Memory B cell (primary cell): ENCODE measurements around the gene VANGL2.

Experiments used
- ATAC-seq: fragments of 150-1000 bp; cut with Tn5 transposase; 2 replicates; pipeline ENCODE4 v1.10.0; 2021; ENCODE audit warnings: low read depth, mild to moderate bottlenecking, moderate library complexity
- DNase-seq, 2 donors: peaks; one replicate each; pipeline ENCODE4 v3.0.0; 2022; ENCODE audit warnings: low spot score in 2 of 2
- H3K27ac Mint-ChIP-seq: one replicate; pipeline ENCODE4 v1.8.0; 2022; ENCODE audit warnings: mild to moderate bottlenecking, moderate library complexity, mixed read lengths
- H3K27me3 Mint-ChIP-seq: one replicate; pipeline ENCODE4 v1.8.0; 2022; ENCODE audit warnings: mixed read lengths
- H3K36me3 Mint-ChIP-seq: one replicate; pipeline ENCODE4 v1.8.0; 2022; ENCODE audit warnings: mild to moderate bottlenecking, mixed read lengths
- H3K4me1 Mint-ChIP-seq: one replicate; pipeline ENCODE4 v1.8.0; 2022; ENCODE audit warnings: mixed read lengths
- H3K4me3 Mint-ChIP-seq: one replicate; pipeline ENCODE4 v1.8.0; 2022; ENCODE audit warnings: mild to moderate bottlenecking, moderate library complexity, mixed read lengths
- H3K9me3 Mint-ChIP-seq: one replicate; pipeline ENCODE4 v1.8.0; 2022; ENCODE audit warnings: mixed read lengths

VANGL2 gene

GRCh38 chr1:160405331-160405877, 5.0 kb downstream of the VANGL2 start:
- DNase-seq (no peak), ATAC-seq (no peak)
- Mint-ChIP-seq H3K36me3 (no peaks in the 10 kb centered on the region), H3K4me1 (peaks cover 15% of the 10 kb centered on the region), H3K27me3 (peaks cover 11% of the 10 kb centered on the region), H3K9me3 (no peaks in the 10 kb centered on the region), H3K27ac (no peak overlapping the region), H3K4me3 (no peak overlapping the region)

GRCh38 chr1:160406131-160406968, 6.0 kb downstream of the VANGL2 start:
- Mint-ChIP-seq H3K9me3 (no peaks in the 10 kb centered on the region), H3K27me3 (peaks cover 7% of the 10 kb centered on the region), H3K36me3 (no peaks in the 10 kb centered on the region), H3K4me3 (no peak overlapping the region), H3K27ac (no peak overlapping the region), H3K4me1 (peaks cover 11% of the 10 kb centered on the region)
- ATAC-seq (no peak), DNase-seq (no peak)

DNA sequence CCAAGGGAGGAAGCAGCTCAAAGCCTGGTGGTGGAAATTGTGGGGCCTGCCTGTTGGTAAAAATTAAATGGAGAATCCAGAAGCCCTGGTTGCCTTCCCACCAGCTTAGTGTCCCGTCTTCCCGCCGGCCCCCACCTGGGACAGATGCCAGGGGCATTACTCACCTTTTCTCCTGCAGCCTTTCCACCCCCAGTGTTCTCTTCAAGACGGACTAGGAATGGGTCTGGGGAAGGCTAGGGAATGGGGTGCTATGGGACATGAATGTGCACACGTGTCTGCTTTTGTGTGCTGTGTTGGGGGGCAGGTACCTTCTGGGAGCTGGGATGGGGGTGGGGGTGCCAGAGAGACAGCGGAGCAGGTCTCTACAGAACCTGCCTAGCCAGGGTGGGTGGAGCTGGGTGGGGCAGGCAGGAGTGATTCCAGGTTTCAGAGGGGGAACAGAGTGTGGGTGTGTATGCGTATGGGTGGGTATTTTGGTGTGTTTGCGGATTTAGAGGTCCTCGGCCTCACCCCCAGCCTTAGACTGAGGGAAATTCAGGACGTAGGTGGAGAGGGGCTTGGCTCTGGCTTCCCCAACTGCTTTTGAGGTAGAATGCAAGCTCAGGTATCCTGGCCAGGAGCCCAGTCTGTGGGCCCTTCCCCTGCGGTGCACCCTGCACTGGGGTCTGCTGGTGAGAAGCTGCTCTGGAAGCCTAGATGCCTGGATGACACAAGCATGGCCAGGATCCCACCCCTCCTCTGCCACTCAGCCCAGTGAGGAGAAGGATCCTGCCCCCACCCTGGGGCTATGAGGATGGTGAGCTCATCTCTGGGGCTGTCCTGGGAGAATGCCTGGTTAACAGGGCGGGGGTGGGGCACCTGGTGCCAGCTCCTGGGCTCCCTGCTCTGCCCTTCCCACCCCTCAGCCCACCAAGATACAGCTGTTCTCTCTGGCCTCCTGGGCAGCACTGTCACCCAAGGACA, 7.8 kb downstream of the VANGL2 start:
- DNase-seq, result no peak
- Mint-ChIP-seq H3K4me3 (no peak overlapping the region), H3K27ac (no peak overlapping the region), H3K4me1 (peaks cover 4% of the 10 kb centered on the region), H3K9me3 (no peaks in the 10 kb centered on the region), H3K27me3 (no peaks in the 10 kb centered on the region), H3K36me3 (no peaks in the 10 kb centered on the region)
- no peak for ATAC-seq

GRCh38 chr1:160408864-160409263, 8.5 kb downstream of the VANGL2 start:
- ATAC-seq (no peak), DNase-seq (no peak)
- no peak overlapping the region for H3K4me3 Mint-ChIP-seq
- no peaks in the 10 kb centered on the region for H3K36me3 Mint-ChIP-seq
- H3K27ac Mint-ChIP-seq, result no peak overlapping the region
- peaks cover 1% of the 10 kb centered on the region for H3K27me3 Mint-ChIP-seq
- peaks cover 3% of the 10 kb centered on the region for H3K4me1 Mint-ChIP-seq
- H3K9me3 Mint-ChIP-seq, result no peaks in the 10 kb centered on the region

- no peak overlapping the region for H3K4me3 Mint-ChIP-seq
- H3K4me1 Mint-ChIP-seq, result no peaks in the 10 kb centered on the region
- ATAC-seq (no peak), DNase-seq (no peak)
- no peaks in the 10 kb centered on the region for H3K9me3 Mint-ChIP-seq
- no peak overlapping the region for H3K27ac Mint-ChIP-seq
- H3K27me3 Mint-ChIP-seq, result peaks cover 6% of the 10 kb centered on the region
- no peaks in the 10 kb centered on the region for H3K36me3 Mint-ChIP-seq
These were observed 9.1 kb downstream of the VANGL2 start for GRCh38 chr1:160409486-160409885.

DNA sequence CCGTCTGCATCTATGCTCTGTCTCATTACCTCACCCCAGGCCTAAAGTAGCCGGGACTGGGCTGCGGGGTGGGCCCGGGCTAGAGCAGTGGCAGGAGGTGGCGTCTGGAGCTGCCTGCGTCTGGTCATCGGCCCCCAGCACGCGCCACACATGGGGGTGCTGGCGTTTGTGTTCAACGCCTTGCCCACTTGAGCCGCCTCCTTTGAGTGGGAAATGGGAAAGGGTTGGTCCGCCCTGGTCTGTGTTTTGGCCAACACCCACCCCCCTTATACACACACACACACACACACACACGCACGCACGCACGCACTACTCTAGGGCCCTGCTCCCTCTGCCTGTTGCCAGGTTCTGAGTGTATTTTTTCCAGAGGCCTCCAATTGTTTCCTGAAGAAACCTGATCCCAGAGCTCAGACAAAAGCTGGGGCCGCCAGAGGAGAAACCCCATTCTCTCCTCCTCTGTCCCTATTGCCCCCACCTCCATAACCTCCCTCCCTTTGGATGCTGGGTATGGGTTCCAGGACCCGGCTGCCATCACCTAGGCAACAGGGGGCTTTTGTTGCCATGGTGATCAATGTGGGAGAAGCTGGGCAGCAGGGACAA, 10.1 kb downstream of the VANGL2 start:
- ATAC-seq (no peak), DNase-seq (no peak)
- no peaks in the 10 kb centered on the region for H3K4me1 Mint-ChIP-seq

GRCh38 chr1:160411271-160412027, 11.1 kb downstream of the VANGL2 start:
- DNase-seq, result no peak
- H3K4me1 Mint-ChIP-seq, result no peaks in the 10 kb centered on the region
- no peak overlapping the region for H3K4me3 Mint-ChIP-seq
- H3K36me3 Mint-ChIP-seq, result no peaks in the 10 kb centered on the region
- H3K9me3 Mint-ChIP-seq, result no peaks in the 10 kb centered on the region
- ATAC-seq, result no peak
- peaks cover 7% of the 10 kb centered on the region for H3K27me3 Mint-ChIP-seq
- no peak overlapping the region for H3K27ac Mint-ChIP-seq

More for the DNA sequence above, 10.1 kb downstream of the VANGL2 start:
- Mint-ChIP-seq H3K9me3 (no peaks in the 10 kb centered on the region), H3K4me3 (no peak overlapping the region), H3K36me3 (no peaks in the 10 kb centered on the region), H3K27ac (no peak overlapping the region), H3K27me3 (peaks cover 7% of the 10 kb centered on the region)

DNA sequence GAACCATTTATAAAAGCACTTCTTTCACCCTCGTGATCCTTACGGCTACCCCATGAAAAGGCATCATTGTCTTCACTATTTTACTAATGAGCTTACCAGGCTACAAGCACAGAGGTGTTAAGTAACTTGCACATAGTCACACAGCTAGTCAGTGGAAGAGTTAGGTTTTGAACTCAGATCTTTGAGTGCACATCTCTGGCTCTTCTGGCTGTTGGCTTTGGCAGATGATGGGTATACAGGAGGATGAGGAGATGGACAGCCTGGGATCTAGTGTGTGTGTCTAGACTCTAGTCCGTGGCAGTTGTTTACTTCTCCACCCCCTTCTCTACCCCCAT, 11.6 kb downstream of the VANGL2 start:
- H3K4me3 Mint-ChIP-seq, result no peak overlapping the region
- no peaks in the 10 kb centered on the region for H3K9me3 Mint-ChIP-seq
- DNase-seq, result no peak
- ATAC-seq, result no peak
- no peak overlapping the region for H3K27ac Mint-ChIP-seq
- no peaks in the 10 kb centered on the region for H3K4me1 Mint-ChIP-seq
- H3K27me3 Mint-ChIP-seq, result peaks cover 8% of the 10 kb centered on the region
- no peaks in the 10 kb centered on the region for H3K36me3 Mint-ChIP-seq

DNA sequence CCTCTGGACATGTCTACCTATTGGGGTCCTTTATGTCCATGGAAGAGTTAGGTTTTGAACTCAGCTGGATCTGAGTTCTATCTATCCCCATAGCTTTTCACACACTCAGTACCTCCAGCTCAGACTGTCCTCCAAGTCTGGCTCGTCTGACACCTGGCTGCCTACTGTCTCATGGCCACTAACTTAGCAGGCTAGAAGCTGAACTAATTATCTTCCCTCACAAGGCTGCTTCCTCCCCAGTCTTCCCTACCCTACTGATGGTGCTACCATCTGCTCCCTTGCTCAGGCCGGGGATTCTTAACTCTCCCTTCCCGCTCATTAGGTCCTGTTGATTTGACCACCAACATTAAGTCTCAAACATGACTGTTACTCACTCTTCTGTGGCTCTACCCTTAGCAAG, 13.4 kb downstream of the VANGL2 start:
- H3K27me3 Mint-ChIP-seq, result peaks cover 8% of the 10 kb centered on the region
- no peak overlapping the region for H3K4me3 Mint-ChIP-seq
- H3K27ac Mint-ChIP-seq, result no peak overlapping the region
- no peak for ATAC-seq
- peaks cover under 1% of the 10 kb centered on the region for H3K4me1 Mint-ChIP-seq
- no peaks in the 10 kb centered on the region for H3K9me3 Mint-ChIP-seq
- no peaks in the 10 kb centered on the region for H3K36me3 Mint-ChIP-seq
- no peak for DNase-seq

GRCh38 chr1:160414881-160415280, 14.5 kb downstream of the VANGL2 start:
- H3K27ac Mint-ChIP-seq, result no peak overlapping the region
- peaks cover 3% of the 10 kb centered on the region for H3K4me1 Mint-ChIP-seq
- H3K27me3 Mint-ChIP-seq, result peaks cover 16% of the 10 kb centered on the region
- no peak overlapping the region for H3K4me3 Mint-ChIP-seq
- ATAC-seq (no peak), DNase-seq (no peak)
- H3K9me3 Mint-ChIP-seq, result no peaks in the 10 kb centered on the region
- H3K36me3 Mint-ChIP-seq, result no peaks in the 10 kb centered on the region

DNA sequence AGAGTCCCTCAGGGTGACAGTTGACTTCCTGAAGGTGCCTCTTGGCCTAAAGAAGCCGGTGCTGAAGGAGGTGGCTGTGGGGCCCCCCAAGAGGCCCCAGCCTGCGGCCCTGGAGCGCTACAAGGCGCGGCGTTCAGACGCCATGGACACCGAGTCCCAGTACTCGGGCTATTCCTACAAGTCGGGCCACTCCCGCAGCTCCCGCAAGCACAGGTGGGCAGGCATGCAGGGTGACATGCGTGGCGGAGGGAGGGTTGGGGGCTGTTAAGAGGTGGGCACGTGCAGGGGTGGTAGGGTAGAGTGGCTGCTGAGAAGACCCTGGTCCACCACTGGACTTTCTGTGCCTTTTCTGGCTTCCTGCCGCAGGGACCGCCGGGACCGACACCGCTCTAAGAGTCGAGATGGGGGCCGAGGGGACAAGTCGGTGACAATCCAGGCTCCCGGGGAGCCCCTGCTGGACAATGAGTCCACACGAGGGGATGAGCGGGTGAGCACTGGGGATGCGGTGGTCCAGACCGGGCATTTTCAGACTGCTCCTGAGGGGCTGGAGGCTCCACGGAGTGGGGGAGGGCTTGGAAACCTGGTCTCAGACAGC, 15.4 kb downstream of the VANGL2 start:
- no peak overlapping the region for H3K27ac Mint-ChIP-seq
- ATAC-seq (no peak), DNase-seq (no peak)
- H3K4me1 Mint-ChIP-seq, result peaks cover 3% of the 10 kb centered on the region
- H3K4me3 Mint-ChIP-seq, result no peak overlapping the region
- H3K36me3 Mint-ChIP-seq, result no peaks in the 10 kb centered on the region
- no peaks in the 10 kb centered on the region for H3K9me3 Mint-ChIP-seq
- peaks cover 20% of the 10 kb centered on the region for H3K27me3 Mint-ChIP-seq

DNA sequence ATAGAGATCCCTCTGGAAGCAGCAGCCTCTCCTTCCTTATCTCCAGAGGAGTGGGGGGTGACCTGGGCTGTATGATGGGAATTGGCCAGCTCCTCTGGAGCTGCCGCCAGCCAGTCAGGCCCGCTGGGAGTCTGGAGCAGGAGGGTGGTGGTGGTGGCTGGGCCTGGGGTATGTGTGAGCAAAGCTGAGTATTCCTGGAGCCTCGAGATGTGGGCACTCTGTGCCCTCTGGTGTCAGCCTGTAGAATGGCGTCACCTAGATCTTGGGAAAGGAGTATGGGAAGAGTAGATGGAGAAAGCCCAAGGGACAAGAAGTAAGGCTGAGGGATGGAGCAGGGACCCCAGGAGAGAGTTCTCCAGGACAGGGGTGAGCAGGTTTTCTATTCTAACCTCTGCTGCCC, 16.0 kb downstream of the VANGL2 start:
- Mint-ChIP-seq H3K36me3 (no peaks in the 10 kb centered on the region), H3K27me3 (peaks cover 22% of the 10 kb centered on the region), H3K27ac (no peak overlapping the region), H3K4me1 (peaks cover 3% of the 10 kb centered on the region), H3K4me3 (no peak overlapping the region), H3K9me3 (no peaks in the 10 kb centered on the region)
- ATAC-seq (no peak), DNase-seq (no peak)

DNA sequence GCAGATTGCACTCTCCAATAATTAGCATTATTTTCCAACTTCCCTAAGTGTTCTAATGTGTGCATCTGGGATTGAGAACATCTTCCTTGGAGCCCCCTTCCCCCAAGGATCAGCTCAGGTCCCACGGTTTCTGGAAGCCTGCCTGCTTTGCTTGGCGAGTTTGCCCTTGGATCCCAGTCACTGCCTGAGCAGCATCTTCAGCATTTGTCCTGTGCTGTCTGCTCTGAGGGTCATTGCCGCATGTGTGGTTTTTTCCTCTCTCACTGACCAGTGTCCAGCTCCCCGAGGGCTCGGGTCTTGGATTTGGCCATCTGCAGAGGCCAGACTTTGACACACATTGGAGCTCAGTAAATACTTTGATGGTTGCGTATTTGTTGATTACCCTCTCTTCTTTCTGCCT, 18.1 kb downstream of the VANGL2 start:
- H3K36me3 Mint-ChIP-seq, result no peaks in the 10 kb centered on the region
- ATAC-seq (no peak), DNase-seq (no peak)
- H3K27ac Mint-ChIP-seq, result no peak overlapping the region
- no peak overlapping the region for H3K4me3 Mint-ChIP-seq
- H3K4me1 Mint-ChIP-seq, result peaks cover 3% of the 10 kb centered on the region
- no peaks in the 10 kb centered on the region for H3K9me3 Mint-ChIP-seq
- H3K27me3 Mint-ChIP-seq, result peaks cover 23% of the 10 kb centered on the region
